ENCODE measurements around the gene PGP.
"Not testable (repeated sequence)": the region's sequence is repeated elsewhere in the genome, so short reads cannot be mapped to it uniquely, and the experiment has no call there.

PGP gene

GRCh38 chr16:2214719-2214968 lies at the start of gene PGP:
TSS of gene PGP (minus strand) at chr16:2214840. CDS start at chr16:2214777, 63 bp downstream.
- no peak for DNase-seq

DNA sequence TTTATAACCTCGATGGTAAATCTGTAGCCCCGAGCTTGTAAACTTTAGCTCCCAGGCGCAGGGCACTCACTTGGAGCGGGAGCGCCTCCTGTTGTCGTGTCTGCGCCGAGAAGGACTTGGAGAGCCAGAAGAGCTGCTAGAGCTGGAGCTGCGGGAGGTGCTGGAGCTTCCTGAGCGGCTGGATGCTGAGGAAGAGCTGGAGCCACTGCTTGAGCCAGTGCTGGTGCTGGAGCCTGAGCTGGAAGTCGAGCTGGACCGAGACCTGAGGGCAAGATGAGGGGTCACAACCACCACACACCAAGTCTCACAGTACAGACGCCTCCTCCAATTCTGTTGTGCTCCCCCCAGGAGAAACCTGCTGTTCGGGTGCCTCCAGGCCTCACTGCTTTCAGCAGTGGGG lies 48.4 kb upstream of the PGP start:
- DNase-seq = not testable (repeated sequence)

DNA sequence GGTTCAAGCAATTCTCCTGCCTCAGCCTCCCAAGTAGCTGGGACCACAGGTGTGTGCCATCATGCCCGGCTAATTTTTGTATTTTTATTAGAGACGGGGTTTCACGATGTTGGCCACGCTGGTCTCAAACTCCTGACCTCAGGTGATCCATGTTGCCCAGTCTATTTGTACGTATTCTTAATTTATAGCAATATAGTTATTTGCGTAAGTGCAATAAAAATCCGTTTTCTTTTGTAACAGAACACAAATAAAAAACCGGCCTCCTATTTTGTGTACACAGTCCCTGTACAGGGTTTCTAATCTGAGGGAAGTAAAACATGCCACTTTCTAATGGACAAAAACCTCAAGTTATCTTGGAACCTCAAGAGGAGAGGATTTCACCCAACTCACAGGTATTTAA lies 45.6 kb upstream of the PGP start:
- no peak for DNase-seq

GRCh38 chr16:2258530-2258929 lies 43.9 kb upstream of the PGP start:
- not testable (repeated sequence) for DNase-seq

DNA sequence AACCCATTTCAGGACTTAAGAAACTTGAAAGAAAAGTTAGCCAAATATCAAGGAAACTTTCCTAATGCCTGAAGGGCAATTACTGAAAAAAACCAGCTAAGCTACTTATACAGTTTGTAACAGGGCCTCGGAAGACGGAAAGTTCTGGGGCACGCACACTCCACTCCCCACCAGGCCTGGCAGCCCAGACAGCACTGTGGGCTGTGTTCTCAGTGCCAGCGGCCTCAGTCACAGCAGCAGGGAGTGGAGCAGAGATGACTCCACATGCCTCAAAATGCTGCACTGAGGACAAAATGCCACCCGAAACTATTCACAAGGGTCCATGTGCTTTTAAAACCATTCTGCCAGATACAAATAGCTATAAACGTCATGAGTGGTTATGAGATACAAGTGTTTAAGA lies 43.1 kb upstream of the PGP start:
- no peak for DNase-seq

DNA sequence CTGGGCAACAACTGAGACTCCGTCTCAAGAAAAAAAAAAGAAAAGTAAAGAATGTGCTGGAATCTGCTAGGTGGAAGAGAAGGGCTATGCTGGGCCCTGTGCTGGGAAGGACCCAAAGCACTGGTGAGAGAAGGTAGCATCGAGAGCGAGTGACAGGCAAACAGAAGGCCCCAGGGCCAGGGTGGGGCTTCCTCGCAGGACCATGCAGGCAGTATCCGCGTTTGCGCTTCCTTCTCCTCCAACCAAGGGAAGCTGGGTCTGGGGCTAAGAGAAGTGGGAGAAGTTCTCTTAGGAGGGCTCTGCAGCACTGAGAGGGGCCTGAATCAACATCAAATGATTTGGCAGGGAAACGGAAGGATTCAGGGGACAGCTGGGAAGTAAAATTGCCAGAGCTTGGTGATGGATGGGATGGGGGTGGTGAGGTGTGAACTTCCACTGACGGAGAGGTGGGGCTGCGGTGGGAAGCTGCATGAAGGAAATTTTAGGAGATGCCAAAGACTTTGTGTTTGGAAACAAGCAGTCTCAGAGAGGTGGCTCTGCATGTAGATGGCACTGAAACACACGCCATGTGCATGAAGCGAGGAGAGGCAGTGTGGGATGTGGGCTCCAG lies 42.0 kb upstream of the PGP start:
- no peak for DNase-seq

- no peak for DNase-seq
These were observed 38.7 kb upstream of the PGP start for GRCh38 chr16:2253293-2253692.

GRCh38 chr16:2252806-2253148 lies 38.1 kb upstream of the PGP start:
- no peak for DNase-seq

GRCh38 chr16:2251296-2252111 lies 36.9 kb upstream of the PGP start, which contains the start of gene ECI1:
TSS of gene ECI1 (minus strand) at chr16:2251587. CDS start at chr16:2251566, 21 bp downstream.
- DNase-seq = peak; percentile 76

DNA sequence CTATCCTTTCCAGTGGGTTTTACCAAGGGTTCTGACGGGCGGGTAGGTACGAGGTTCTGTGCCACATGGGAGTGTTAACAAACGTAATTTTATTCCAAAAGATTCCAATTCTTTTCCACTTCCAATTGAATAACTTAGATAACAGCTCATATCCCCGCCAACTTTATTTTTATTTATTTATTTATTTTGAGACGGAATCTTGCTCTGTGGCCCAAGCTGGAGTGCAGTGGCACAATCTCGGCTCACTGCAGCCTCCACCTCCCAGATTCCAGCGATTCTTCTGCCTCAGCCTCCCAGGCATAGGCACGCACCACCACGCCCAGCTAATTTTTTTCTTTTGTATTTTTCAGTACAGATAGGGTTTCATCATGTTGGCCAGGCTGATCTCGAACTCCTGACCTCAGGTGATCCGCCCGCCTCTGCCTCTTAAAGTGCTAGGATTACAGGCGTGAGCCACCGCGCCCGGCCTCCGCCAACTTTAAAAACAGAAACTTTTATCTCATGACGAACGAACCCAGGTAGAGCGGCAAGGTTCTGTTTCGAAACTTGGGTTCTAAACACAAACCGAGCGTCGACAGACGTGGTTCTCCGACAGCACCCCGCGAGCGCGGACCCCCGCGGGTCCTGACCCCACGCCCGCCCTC lies 36.1 kb upstream of the PGP start:
- peak; percentile 19 for DNase-seq

GRCh38 chr16:2246301-2246885 lies 31.8 kb upstream of the PGP start:
- DNase-seq = no peak

DNA sequence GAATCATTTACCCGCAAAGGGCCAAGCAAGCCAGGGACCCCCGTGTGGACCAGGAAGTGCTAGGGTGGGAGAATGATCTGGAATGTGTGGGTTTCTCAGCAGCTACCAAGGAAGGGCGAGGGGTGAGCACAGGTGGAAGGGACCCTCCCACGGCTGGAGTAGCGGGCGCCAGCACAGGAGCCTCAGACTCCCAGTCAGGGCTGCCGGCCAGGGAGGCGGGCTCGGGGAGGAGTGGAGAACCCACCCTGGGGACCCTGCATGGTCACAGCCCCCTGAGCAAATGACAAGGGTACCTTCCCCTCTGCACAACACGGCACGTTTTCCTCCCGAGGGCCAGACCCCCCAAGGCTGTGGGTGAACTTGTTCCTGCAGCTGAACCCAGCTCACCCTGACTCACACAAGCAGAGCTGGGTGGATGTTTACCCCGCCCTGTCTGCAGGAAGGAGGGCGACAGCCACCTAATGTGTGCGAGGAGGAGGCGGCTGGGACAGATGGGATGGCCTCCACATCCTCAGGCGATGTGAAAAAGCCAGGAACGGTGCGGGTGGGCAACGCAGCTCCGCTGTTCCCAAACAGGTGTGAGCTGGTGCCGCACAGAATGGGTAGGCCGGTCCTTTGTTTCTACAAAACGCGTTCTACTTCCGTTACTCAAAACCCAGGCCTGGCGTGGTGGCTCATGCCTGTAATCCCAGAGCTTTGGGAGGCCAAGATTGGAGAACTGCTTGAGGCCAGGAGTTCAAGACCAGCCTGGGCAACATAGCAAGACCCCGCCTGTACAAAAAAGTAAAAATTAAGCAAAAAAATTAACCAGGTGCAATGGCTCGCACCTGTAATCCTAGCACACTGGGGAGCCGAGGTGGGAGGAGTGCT lies 30.5 kb upstream of the PGP start:
- DNase-seq = no peak

DNA sequence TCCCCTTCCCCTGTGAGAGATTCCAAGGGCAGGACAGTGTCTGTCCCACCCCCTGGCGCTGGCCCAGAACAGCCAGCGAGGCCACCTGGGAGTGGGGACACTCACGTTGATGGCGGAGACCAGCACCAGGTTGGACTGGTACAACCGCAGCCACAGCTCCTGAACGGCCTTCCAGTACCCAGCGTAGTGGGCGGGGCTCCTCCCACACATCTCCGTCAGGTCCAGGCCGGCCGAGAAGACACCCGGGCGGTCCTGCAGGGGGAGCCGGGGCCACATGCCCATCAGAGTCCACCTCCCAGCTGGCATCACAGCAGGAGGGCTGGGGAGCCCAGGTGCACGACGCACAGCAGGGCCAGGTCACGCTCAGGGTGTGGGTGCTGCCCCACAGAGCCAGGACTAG lies 29.7 kb upstream of the PGP start:
- DNase-seq = no peak

DNA sequence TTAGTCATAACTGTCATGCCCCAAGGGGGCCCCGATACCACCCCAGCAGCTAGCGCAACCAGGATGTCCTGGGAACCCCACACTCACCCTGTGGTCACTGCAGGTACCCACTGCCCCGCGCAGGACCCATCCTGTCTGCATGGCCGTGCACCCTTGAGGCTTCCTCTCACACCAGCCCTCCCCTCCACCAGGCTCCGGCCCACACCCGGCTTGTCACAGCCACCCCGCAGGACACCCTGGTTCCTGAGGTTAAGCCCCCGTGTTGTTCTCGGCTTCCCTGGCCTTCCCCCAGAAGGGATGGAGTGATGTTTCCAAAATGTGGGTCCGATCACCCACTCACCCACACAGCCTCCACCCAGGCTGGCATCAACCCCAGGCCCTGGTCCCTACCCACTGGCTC lies 29.1 kb upstream of the PGP start:
- no peak for DNase-seq

DNA sequence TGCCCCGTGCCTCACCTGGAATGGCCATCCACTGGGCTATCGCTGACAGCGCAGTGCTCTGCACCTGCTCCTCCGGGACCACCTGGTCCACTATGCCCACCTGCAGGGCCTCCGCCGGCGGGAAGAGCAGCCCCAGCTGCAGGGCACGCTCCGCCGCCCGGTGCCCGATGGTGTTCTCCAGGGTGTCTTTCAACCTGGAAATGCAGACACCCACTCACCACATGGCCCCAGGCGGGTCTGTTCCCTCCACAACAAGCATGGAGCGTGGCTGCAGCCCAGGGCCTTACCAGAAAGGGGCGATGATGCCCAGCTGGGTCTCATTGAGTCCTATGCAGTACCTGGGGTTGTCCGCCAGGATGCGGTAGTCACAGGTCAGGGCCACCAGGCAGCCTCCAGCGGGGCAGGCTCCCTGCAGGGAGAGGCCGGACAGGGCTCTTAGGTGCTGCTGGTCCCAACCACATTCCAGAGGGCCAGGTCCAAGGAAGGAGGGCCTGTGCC lies 28.4 kb upstream of the PGP start:
- DNase-seq = no peak

DNA sequence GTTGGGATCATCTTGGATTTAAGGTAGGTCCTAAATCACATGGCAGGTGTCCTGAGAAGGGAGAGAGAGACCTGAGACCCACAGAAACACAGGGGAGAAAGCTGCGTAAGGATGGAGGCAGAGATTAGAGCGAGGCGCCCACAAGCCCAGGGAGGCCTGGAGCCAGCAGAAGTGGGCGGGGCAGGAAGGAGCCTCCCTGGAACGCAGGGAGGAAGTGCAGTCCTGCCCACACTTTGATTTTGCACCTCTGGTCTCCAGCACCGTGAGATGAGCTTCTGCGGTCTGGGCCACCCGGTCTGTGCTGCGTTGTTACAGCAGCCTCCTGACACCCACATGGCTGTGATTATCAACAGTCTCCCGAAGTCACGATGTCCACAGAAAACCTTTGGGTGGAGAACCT lies 28.0 kb upstream of the PGP start:
- no peak for DNase-seq

- not testable (repeated sequence) for DNase-seq
These were observed 25.7 kb upstream of the PGP start for GRCh38 chr16:2240331-2240730.

GRCh38 chr16:2238838-2239675 lies 24.4 kb upstream of the PGP start:
- no peak for DNase-seq

- DNase-seq = no peak
These were observed 23.7 kb upstream of the PGP start for GRCh38 chr16:2238150-2238837.

DNA sequence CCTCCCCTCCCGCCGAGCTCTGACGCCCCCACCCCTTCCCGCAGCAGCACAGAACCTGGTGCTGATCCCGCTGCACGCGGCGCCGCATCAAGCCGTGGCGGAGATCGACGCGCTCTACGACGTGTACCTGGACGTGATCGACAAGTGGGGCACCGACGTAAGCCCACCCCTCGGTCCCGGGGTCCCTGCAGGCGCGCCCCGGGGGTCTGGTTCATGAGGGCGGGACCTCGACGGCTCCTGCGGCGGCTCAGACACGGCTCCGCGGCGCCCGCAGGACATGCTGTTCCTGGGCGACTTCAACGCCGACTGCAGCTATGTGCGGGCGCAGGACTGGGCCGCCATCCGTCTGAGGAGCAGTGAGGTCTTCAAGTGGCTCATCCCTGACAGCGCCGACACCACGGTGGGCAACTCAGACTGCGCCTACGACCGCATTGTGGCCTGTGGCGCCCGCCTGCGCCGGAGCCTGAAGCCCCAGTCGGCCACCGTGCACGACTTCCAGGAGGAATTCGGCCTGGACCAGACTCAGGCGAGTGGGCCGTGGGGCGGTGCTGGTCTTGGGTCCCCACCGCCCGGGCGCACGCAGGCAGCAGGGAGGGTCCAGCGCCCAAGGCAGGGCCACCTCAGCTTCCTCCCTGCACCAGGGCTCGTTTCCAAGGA lies 23.0 kb upstream of the PGP start:
- DNase-seq = no peak

DNA sequence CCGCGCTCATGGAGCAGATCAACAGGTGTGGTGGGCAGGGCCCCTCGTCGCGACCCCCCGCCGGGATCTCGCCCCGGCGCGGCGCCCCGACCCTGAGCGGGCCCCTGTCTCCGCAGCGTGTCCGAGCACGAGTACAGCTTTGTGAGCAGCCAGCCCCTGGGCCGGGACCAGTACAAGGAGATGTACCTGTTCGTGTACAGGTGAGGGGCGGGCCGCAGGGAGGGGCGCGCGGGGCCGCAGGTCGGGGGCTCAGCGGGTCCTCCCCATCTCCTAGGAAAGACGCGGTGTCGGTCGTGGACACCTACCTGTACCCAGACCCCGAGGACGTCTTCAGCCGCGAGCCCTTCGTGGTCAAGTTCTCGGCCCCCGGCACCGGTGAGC lies 22.5 kb upstream of the PGP start:
- no peak for DNase-seq
